Activated CD4-positive, alpha-beta T cell treated with anti-CD3 and anti-CD28 coated beads, Interleukin-2, amount 50 U/mL, for 4 hours (primary cell): Measurements from ENCODE around the gene CDC42BPB.
"Not testable (repeated sequence)": the region's sequence is repeated elsewhere in the genome, so short reads cannot be mapped to it uniquely, and the experiment has no call there.

Source experiments
- DNase-seq, 2 experiments: peaks; one replicate each; pipeline ENCODE4 v3.0.0-alpha.2; 2020

Gene CDC42BPB

DNA sequence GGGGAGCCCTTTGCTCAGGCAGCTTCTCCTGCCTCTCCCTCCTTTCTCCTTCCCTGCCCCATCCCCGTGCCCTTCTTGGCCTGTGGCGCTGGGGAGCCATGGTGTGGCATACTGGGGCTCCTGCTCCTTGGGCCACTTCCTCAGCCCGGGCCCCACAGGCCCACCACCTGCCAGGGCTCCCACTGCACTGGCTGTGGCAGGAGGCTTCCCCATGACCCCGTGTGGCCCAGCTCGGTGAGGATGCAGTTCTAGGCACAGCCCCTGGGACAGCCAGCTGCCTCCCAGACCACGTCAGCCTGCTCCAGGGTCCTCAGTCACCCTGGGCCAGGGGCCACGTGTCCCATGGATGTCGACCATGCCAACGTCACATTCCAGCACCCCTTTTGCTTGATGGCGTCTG lies 147.9 kb downstream of the CDC42BPB start:
- DNase-seq = no peak

DNA sequence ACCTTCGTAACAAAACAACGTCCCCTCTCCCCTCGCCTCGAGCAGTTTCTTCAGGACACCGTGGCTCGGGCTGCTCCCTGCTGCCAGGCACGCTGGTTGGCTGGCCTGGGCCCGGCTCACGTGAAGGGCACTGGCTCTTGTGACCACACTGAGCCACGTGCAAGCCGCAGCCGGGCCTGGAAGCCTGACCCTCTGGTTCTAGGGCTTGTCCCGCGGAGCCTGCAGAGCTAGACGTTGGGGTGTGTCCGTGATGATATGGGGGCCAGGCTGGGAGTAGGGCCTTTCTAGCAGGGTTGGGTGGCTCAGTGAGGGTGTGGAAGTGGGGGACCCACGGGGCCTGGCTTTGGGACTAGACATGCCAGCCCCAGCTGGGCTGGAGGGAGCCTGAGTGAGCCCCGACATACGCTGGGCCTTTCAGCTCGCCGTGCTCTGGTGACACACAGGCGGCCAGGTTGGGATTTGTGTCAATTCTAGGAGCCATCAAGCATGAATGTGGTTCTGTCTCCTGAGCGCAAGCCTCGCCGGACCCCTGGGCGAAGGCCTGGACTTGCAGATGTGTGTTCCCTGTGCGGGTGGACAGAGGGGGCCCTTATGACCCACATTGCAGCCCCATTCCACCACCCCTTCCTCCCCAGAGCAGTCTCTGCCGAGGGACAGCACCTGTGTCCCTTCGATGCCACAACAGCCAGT lies 148.4 kb downstream of the CDC42BPB start:
- DNase-seq = no peak

DNA sequence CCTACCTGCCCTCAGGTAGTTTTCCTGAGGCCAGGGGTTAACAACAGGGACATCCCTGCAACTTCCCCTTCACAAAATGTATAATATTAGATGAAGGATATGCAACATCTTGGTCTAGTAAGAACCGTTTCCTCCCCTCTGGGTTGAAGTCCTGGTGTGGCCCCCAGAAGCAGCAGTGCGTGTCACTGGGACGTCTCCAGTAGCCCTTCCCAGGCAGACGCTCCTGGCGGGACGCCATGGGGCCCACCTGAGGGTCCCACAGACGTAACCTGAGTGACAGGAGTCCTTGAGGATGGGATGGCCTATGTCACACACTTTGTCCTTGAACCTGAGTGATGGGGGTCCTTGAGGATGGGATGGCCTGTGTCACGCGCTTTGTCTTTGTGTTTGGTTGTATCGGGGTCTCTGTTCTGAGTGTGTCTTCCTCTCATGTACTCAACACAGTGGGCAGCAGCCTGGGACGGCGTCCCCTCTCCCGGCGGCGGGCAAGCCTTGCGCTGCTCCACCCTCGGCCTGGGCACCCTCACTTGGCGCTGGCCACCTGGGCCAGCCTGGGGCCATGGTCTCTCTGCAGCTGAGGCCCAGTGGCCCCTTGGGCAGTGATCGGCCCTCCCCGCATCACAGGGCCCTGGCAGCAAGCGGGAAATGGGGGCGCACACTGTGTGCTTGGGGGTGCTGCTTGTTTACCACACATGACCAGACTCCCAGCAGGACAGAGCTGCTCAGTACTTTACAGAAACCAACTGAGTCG lies 149.2 kb downstream of the CDC42BPB start:
- DNase-seq = no peak

DNA sequence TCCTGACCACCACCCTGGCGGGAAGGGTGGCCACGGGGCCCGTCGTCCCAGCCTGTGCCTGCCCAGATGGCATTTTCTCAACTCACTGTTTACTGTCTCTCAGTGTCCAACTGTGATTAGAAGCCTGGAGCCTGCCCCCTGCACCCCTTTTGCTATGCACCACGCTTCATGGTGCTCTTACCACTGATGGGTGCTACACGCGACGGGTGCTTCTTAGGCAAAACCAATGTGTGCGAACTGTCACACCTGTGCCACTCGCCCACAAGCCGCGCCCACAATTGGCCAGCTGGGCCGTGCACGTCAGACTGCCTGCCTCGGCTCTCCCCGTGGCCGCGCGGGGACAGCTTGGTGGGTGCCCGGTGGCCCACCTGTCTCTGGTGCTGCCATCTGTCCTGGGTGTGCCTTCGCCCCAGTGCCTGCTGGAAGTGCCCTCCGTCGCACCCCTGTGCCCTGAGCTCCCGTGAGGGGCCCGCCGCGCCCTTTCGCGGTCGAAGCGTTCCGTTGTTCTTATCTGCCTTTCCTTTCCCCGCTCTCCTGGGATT lies 150.0 kb downstream of the CDC42BPB start:
- no peak for DNase-seq

DNA sequence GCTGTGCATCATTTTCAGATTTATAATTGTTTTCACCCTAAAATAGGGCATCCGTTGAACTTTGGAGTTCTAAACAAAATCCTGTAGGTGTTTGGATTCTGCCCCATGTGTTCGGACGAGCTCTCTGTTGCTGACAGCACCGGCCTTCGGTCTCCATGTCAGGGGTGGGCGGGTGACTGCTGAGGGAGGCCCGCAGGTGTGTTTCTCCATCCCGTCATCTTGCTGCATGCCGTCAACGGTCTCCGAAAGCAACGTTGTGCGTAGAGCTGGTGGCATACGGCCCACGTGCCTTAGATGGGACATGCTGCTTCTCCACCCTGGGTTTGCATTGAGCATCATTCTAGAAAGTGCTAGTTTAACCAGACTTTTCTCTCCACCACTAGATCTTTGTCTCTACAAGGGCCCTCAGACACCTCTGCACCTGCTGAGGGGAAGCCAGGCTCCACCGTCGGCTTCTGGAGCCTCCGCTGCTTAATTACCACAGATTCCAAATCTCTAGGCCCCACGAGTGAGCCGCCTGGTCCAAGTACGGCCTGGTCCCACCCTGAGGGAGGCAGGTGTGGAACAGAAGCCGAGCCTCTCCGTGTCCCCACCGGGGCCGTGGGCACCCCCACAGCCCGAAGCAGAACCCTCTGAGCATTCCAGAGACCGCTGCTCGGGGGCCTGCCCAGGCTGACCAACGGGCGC lies 150.6 kb downstream of the CDC42BPB start:
- DNase-seq = no peak

DNA sequence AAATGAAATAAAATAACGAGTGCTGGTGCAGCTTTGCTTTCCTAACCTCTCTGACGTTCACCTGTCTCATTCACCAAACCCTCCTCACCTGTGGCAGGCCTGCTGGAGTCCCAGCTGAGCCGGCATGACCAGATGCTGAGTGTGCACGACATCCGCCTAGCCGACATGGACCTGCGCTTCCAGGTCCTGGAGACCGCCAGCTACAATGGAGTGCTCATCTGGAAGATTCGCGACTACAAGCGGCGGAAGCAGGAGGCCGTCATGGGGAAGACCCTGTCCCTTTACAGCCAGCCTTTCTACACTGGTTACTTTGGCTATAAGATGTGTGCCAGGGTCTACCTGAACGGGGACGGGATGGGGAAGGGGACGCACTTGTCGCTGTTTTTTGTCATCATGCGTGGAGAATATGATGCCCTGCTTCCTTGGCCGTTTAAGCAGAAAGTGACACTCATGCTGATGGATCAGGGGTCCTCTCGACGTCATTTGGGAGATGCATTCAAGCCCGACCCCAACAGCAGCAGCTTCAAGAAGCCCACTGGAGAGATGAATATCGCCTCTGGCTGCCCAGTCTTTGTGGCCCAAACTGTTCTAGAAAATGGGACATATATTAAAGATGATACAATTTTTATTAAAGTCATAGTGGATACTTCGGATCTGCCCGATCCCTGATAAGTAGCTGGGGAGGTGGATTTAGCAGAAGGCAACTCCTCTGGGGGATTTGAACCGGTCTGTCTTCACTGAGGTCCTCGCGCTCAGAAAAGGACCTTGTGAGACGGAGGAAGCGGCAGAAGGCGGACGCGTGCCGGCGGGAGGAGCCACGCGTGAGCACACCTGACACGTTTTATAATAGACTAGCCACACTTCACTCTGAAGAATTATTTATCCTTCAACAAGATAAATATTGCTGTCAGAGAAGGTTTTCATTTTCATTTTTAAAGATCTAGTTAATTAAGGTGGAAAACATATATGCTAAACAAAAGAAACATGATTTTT lies 151.9 kb downstream of the CDC42BPB start:
- no peak for DNase-seq

DNA sequence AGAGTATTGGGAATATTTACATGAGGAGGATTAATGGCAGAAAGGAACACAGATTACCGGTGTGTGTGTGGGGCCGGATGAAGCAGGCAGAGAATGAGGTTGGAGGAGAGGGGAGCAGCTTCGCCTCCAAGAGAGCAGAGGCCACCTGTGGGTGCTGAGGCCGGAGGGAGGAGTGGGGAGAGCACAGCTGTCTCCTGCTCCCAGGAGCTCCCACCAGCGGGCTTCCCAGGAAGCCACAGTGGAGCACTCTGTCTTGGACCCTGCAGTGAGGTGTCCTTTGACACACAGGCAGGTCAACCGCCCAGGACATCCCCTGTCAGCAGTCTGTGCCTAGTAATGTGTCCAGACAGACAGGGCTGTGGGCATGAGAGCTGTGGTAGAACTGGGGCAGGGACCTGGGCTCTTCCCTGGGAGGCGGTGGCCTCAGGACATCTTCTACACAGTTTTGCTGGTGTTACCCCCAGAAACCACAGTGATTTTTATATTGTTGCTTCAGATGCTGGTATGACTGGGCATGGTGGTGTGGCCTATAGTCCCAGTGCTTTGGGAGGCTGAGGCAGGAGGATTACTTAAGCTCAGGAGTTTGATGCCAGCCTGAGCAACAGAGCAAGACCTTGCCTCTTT lies 153.3 kb downstream of the CDC42BPB start:
- DNase-seq = no peak

DNA sequence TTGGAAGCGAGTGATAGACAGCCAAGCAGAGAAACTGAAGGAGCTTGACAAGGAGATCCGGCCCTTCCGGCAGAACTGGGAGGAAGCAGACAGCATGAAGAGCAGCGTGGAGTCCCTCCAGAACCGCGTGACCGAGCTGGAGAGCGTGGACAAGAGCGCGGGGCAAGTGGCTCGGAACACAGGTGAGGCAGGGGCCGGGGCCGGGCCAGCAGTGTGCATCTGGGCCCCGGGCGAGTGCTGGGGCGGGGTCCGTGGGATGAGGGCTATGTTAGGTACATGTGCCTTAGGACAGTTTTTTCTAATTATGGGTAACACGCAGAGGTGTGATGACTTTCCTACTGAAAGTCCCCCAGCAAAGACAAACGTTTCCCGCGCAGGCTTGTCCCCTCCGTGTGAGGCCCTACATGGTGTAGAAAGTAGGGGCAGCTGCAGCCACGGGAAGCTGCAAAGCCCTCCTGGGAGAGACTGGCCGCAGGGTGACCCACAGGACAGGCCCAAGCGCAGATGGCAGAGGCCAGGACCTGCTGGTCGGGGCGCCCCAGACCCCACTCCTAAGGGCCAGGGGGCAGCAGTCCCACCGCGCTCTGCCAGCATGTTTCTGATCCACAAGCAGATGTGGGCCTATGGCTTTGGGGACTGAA lies 154.0 kb downstream of the CDC42BPB start:
- DNase-seq = no peak

DNA sequence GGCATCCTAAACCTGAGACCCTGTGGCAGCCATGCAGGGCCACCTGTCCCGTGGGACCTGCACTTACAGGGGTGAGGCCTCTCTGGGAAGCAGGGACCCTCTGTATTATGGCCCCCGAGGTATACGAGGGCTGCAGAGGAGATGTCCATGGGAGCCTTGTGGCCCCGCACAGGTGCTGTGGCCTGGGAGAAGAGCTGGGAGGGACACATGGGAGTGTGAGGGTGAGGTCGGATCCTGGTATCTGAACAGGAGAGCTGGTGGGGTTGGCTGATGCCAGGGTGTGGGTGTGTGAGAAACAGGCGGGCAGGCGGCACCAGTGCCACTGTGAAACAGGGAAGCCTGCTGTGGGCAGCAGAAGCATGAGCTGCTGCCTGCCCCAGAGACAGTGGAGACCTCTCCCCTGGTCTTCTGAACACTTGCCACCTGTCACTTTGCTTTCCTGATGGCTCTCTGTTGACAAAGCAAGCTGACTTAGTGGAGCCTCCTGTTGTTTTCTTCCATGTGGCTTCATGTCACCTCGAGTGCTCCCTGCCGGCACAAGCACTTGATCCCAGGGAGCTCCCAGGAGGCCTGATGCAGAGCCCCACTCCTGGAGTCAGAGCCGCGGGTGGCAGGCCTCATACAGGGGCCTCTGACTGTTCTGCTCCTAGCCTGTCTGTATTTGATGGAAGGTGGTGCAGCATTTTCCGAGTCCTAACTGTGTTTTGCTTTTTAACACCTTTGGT lies 154.7 kb downstream of the CDC42BPB start:
- no peak for DNase-seq

DNA sequence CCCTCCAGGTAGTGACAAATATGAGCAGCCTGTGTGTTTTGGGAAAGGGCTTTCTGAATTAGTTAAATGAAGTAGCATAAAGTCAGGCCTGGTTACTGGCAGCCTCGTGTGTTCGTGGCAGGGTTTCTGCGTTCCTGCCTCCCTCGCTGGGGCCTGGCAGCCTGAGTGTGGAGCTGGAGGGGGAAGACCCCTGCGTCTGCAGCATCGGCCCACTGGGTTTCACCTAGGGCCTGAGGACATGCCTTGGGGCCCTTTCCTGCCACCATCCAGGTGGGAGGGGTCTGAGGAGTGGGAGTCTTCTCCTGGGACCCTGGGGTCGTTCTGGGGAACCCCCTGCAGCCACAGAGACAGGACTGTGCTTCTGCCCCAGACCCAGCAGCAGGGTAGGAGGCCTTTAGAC lies 155.3 kb downstream of the CDC42BPB start:
- no peak for DNase-seq

DNA sequence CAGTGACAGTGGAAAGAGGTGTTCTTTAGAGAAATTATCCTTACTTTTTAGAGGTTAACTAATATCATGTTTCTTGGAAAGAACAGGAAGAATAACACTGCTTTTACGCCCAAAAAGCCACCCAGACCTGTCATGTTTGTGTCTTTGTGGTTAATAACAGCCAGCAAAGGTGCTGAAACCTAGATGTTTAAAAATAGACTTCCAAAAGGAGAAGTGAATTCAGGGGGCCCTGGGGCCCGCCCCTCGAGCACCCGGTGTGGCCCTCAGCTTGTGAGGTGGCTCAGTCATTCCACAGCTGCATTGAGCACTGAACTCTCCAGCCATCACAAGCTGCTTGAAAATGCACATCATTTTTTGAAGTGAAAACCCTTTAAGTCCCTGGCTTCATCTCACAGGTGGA lies 155.7 kb downstream of the CDC42BPB start:
- no peak for DNase-seq

DNA sequence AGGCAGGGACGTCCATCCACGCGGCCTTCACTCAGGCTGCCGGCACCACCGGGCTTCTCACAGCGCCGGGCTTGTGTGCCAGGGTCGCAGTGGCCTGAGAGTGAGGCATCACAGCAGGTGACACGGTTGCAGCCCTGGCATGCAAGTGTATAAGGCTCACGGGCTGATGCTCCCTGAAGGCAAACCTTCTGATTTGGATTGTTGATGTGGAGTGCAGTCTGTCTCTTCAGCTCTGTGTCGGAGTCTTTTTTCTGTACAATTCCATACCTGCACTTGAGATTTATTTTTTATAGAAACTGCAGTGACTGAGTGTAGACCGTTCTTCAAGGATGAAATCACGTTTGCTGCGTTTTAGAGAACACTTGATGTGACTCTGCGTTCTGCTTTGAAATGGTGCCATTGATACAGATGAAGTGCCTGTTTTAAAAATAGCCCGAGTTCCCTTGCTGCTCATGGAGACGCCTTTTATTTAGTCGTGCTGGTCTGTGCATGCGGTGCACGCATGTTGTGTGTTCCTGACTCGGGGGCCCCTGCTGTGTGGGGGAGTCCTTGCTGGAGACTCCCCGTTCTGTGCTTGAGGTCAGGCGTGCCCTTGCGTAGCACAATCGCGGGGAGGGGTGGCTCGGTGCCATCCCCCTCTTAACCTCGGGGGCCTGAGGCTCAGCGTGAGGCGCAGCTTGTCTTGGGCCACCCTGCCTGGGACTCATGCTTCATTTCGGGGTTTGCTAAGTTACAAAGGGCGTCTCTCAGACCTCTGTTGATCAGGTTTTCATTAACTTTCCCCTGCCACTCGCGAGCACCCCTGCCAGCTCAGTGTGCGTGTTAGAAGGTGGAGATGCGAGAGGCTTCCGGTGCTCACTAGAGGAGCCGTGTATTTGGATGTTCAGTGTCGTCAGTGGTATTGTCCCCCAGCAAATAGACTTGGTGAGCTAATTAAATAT lies 156.4 kb downstream of the CDC42BPB start:
- no peak for DNase-seq

DNA sequence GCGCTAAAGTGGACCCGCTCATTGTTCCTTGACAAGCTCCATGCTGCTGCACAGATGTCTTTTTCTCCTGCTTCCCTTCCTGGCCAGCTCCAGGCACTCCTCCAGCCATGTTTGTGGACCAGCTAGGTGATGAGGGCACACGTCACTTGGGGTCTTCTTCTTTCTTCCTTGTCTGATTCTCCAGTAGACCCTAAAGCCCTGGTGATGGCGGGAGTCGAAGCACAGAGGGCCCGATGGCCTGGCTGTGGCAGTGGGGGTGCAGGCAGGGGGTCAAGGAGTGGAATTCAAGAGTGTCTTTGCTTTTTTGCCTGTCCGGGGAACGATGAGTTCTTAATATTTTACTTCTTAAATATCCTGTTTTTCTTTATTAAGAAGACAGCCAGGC lies 157.8 kb downstream of the CDC42BPB start:
- no peak for DNase-seq

DNA sequence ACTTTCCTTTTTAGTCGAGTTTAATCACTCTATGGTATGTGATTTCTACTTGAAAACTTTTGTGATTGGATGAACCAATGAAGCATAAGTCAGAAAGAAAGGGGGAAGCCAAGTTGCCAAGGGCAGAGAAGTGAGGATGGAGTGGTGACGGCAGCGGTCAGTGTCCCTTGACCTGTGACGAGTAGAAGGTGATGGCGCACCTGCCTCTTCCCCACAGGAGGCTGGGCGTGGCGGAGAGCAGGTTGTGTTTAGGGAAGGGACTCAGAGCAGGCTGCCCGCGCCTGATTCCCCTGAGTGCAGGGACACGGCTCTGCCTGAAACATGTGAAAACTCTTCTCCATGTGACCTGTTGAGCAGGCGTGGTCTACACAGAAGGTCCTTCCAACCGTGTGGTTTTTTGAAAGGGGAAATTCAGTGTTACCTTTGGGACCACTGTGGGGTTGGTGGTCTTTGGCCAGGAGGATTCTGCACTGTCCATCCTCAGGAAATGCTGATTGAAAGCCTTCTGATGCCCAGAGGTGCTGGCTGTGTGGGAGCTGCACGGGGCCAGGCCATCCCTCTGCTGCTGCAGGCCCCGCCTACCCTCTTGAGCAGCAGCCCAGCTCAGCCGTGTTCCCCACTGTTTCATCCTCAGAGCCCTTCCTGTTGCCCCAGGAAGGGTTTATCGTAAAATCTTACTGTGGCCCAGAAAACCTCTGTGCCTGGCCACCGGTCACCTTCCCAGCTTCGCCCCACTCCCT lies 158.4 kb downstream of the CDC42BPB start:
- no peak for DNase-seq

DNA sequence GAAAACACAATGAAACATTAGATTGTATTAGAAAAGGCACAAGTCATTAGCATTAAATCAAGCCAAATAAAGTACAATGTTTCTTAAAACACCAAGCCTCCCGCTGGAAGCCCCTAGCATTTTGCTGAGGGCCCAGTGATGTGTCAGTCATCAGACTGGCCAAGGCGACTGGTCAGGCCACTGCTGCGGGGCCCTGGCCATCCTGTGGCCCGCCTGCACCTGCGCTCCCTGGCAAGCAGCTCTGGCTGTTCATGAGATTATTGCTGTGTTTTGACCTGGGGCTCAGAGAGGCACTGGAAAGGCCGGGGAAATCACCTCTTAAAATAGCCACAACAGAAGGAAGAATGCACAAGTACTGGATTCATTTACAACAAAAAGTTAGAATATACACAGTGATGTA lies 159.1 kb downstream of the CDC42BPB start:
- DNase-seq = no peak

DNA sequence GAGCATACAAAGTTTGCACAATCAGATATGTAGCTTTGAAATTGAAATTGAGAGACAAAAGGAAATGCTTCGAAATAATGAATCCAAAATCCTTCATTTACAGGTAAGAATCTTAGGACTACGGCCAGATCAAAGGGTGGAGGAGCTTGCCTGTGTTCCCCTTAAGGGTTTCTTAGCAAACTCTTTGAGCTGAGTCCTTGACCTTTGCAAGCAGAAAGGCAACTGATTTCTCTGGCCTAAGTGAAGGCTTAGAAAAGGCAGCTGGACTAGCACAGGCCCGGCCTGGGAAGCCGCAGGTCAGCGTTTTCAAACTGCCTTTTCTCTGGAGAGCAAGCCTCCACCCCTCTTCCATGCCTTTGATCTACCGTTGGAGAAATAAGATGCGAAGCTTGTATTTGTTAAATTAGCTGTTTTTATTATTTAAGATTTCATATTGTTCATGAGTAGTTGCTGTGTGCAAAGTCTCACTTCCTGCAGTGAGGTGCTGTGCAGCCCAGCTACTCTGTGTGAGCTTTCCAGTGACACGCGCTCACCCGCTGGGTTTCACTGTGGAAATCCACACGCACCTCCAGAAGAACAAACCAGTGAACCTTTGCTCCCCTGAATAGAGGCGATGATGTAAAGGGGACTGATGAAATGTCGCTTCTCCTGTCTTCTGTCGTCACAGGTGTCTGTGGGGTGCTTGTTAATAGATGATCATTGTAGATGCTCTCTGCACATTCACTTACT lies 159.9 kb downstream of the CDC42BPB start:
- DNase-seq = no peak

DNA sequence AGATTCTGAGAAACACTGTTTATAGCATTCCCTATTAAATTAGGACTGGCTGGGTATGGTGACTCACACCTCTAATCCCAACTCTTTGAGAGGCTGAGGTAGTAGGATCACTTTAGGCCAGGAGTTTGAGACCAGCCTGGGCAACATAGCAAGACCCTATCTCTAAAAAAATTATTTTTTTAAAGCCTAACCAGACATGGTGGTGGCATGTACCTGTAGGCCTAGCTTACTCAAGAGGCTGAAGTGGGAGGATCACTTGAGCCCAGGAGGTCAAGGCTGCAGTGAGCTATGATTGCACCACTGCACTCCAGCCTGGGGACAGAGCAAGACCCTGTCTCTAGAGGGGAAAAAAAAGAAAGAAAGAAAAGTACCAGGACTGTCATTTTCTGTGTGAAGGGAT lies 160.6 kb downstream of the CDC42BPB start:
- DNase-seq = not testable (repeated sequence)

DNA sequence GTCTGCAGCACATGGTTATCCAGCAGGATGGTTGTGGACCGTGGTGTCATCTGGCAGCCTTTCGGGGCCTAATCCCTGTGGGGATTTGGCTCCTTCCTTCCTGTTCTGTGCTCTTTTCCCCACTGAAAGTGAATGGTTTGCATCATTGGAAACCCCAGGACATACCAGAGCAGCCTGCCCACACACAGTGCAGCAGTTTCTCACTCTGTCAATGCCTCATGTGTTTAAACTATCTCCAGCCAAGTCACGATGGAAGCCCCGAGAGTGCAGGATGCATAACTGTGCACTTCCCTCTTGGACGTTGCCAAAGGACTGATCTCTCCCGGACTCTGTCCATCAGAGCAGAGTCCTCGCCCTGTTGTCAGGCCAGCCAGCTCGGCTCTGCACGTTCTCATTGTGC lies 163.9 kb downstream of the CDC42BPB start:
- no peak for DNase-seq
